DOHH2 (cell line): ENCODE measurements around the gene EEF1A1.

Experiments used
- EZH2phosphoT487 ChIP-seq: fragments of 200-600 bp; sonication (generic); IDR thresholded peaks from 2 replicates; pipeline ENCODE4 v1.6.1; 2017; ENCODE audit warnings: borderline replicate concordance, mild to moderate bottlenecking, antibody characterized with exemption, low read length, moderate library complexity, mixed read lengths
- TF ChIP-seq, protein P1 (sequence below): fragments of 200-600 bp; sonication (generic); IDR thresholded peaks from one replicate; pipeline ENCODE4 v1.5.1; 2014; ENCODE audit warnings: antibody characterized with exemption, mild to moderate bottlenecking, low read depth, low read length; ENCODE audit not compliant: poor library complexity, severe bottlenecking

DNA sequence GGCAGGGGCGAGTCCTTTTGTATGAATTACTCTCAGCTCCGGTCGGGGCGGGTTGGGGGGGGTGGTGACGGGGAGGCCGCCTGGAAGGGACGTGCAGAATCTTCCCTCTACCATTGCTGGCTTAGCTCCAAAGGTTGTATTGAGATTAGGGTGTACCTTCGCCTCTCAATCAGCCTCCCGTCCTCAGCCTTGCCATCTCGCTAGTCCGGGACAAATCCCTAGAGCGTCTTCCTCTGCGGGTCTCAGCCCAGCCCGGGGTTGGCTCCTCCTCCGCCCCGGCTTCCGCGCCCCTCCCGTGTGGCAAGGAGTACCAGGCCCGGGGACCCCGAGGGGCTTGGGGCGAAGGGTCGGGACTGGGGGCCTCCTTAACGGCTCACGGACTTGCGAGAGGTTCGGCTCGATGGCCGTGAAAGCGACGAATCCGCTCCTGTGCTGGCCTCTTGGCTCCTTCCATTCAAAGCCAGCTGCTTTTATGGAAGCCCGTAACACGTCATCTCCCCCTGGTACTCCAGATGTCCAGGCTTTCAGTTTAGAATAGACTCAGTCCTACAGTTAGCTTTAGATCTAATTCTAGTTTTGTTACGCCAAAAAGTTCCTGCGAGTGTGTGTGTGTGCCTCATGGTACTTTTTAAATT lies 636 bp upstream of the EEF1A1 start:
- no peak for TF ChIP-seq EZH2phosphoT487
- TF ChIP-seq, protein P1, sequence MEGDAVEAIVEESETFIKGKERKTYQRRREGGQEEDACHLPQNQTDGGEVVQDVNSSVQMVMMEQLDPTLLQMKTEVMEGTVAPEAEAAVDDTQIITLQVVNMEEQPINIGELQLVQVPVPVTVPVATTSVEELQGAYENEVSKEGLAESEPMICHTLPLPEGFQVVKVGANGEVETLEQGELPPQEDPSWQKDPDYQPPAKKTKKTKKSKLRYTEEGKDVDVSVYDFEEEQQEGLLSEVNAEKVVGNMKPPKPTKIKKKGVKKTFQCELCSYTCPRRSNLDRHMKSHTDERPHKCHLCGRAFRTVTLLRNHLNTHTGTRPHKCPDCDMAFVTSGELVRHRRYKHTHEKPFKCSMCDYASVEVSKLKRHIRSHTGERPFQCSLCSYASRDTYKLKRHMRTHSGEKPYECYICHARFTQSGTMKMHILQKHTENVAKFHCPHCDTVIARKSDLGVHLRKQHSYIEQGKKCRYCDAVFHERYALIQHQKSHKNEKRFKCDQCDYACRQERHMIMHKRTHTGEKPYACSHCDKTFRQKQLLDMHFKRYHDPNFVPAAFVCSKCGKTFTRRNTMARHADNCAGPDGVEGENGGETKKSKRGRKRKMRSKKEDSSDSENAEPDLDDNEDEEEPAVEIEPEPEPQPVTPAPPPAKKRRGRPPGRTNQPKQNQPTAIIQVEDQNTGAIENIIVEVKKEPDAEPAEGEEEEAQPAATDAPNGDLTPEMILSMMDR: no peak
